M059J (cell line): ENCODE measurements around the gene TPST2. TPM values are rescaled to one million over a fixed set of nuclear protein-coding genes. Genes with fewer than 3 reads are reported as not detected.
"Not testable (repeated sequence)": the region's sequence is repeated elsewhere in the genome, so short reads cannot be mapped to it uniquely, and the experiment has no call there.

Experiments used
- DNase-seq: peaks from one replicate; pipeline ENCODE4 v3.0.0-alpha.2; 2012; ENCODE audit warnings: low read depth
- total RNA-seq: library from RNA; depleted of rRNA; stranded (reverse); fragments of >200 nt; shearing (Covaris generic); gene quantifications from 2 replicates; pipeline ENCODE4 v1.2.3, GENCODE V29; 2014; rRNA removed

TPST2 gene
- 24.5 and 34.8 TPM in 2 replicates for total RNA-seq

GRCh38 chr22:26589845-26590736 is at the start of gene TPST2:
Gene TPST2 (minus strand): TSS chr22:26590132. CDS start chr22:26541630, 48,502 bp downstream.
- DNase-seq, result peak; percentile 61

- DNase-seq, result no peak
Observed at GRCh38 chr22:26636296-26636695, 46.4 kb upstream of the TPST2 start.

GRCh38 chr22:26635117-26635516 is 45.2 kb upstream of the TPST2 start:
- DNase-seq, result no peak

- no peak for DNase-seq
Observed at GRCh38 chr22:26634189-26634588, 44.3 kb upstream of the TPST2 start.

- no peak for DNase-seq
Observed at GRCh38 chr22:26632422-26633155, 42.7 kb upstream of the TPST2 start.

- no peak for DNase-seq
Observed at GRCh38 chr22:26631282-26631681, 41.4 kb upstream of the TPST2 start.

- no peak for DNase-seq
Observed at GRCh38 chr22:26629988-26630761, 40.2 kb upstream of the TPST2 start.

- no peak for DNase-seq
Observed at GRCh38 chr22:26624803-26625202, 34.9 kb upstream of the TPST2 start.

- DNase-seq, result no peak
Observed at GRCh38 chr22:26623984-26624383, 34.1 kb upstream of the TPST2 start.

- no peak for DNase-seq
Observed at GRCh38 chr22:26621663-26622062, 31.7 kb upstream of the TPST2 start, which contains the start of gene CRYBA4. Gene CRYBA4 (plus strand): TSS chr22:26621963. CDS start chr22:26622597, 634 bp downstream.

GRCh38 chr22:26620197-26620596 is 30.3 kb upstream of the TPST2 start:
- DNase-seq, result no peak

GRCh38 chr22:26619510-26619909 is 29.6 kb upstream of the TPST2 start:
- DNase-seq, result no peak

- no peak for DNase-seq
Observed at GRCh38 chr22:26618455-26618854, 28.5 kb upstream of the TPST2 start.

- no peak for DNase-seq
Observed at GRCh38 chr22:26617271-26618199, 27.6 kb upstream of the TPST2 start, which contains the start of gene CRYBB1. Gene CRYBB1 (minus strand): TSS chr22:26618027. CDS start chr22:26616319, 1,708 bp downstream.

GRCh38 chr22:26616650-26617049 is 26.7 kb upstream of the TPST2 start:
- DNase-seq, result no peak

GRCh38 chr22:26615830-26616435 is 26.0 kb upstream of the TPST2 start:
- DNase-seq, result no peak

- DNase-seq, result no peak
Observed at GRCh38 chr22:26615149-26615548, 25.2 kb upstream of the TPST2 start.

- DNase-seq, result no peak
Observed at GRCh38 chr22:26614322-26614721, 24.4 kb upstream of the TPST2 start.

- DNase-seq, result not testable (repeated sequence)
Observed at GRCh38 chr22:26613753-26614152, 23.8 kb upstream of the TPST2 start.

- no peak for DNase-seq
Observed at GRCh38 chr22:26612652-26613051, 22.7 kb upstream of the TPST2 start.
